Stimulated activated CD4-positive, alpha-beta T cell treated with anti-CD3 and anti-CD28 coated beads, Interleukin-12 subunit alpha, Interleukin-12 subunit beta, amount 100 ng/mL, for 24 hours (primary cell): ENCODE measurements around the gene C5orf22.

Experiments
- DNase-seq, 2 experiments: peaks; one replicate each; pipeline ENCODE4 v3.0.0-alpha.2; 2020; ENCODE audit warnings: low read depth in 2 of 2

Gene C5orf22

GRCh38 chr5:31604240-31604639 lies 72.1 kb downstream of the C5orf22 start:
- no peak for DNase-seq

- DNase-seq = no peak
Measured at GRCh38 chr5:31604644-31605043, 72.5 kb downstream of the C5orf22 start.
